ENCODE measurements around the gene CTDSPL. TPM values are rescaled to one million over a fixed set of nuclear protein-coding genes. Genes with fewer than 3 reads are reported as not detected.

CTDSPL gene
- total and polyA plus RNA-seq, 2 donors from 2014 or later, result 55.9 to 78.3 TPM

GRCh38 chr3:38003371-38003816 is 141.7 kb downstream of the CTDSPL start:
- no peaks in the 10 kb centered on the region for H3K9me3 ChIP-seq (ENCODE audit: control insufficient read depth in 2 of 3, insufficient read depth in 1 of 3, low read length in 3 of 3)
- H3K36me3 ChIP-seq (ENCODE audit: control insufficient read depth in 2 of 3, insufficient read depth in 3 of 3, low read length in 3 of 3), result peaks cover under 1 to 3% (median 3%) of the 10 kb centered on the region in 3 donors
- H3K4me3 ChIP-seq (ENCODE audit: low read length in 3 of 3), result no peak overlapping the region
- H3K9ac ChIP-seq (ENCODE audit: low read length in 3 of 3), result no peak overlapping the region
- peak; percentile 56 to 82 (median 75) for DNase-seq
- H3K27me3 ChIP-seq (ENCODE audit: control insufficient read depth, insufficient read depth, low read length), result no peaks in the 10 kb centered on the region
- no peak for FAIRE-seq
- H3K4me1 ChIP-seq (ENCODE audit: control insufficient read depth in 2 of 3, insufficient read depth in 2 of 3, low read depth in 1 of 3, low read length in 3 of 3), result peaks cover 0 to 16% (median 2%) of the 10 kb centered on the region in 3 donors
- no peak overlapping the region for H3K27ac ChIP-seq (ENCODE audit: low read depth in 2 of 2, low read length in 2 of 2)
- intact Hi-C loops (cut with DNase I), result no loop called here
- TF ChIP-seq CTCF (IDR thresholded peaks at IDR 0.05; ENCODE audit: borderline replicate concordance, extremely low read depth, insufficient read depth), result peak; percentile 73

- DNase-seq (peak in 1 of 5 donors; percentile 65), FAIRE-seq (no peak)
- Histone ChIP-seq H3K4me1 (ENCODE audit: control insufficient read depth in 2 of 3, insufficient read depth in 2 of 3, low read depth in 1 of 3, low read length in 3 of 3) (peaks cover 0 to 12% (median 0%) of the 10 kb centered on the region in 3 donors), H3K9ac (ENCODE audit: low read length in 3 of 3) (no peak overlapping the region), H3K9me3 (ENCODE audit: control insufficient read depth in 2 of 3, insufficient read depth in 1 of 3, low read length in 3 of 3) (no peaks in the 10 kb centered on the region), H3K4me3 (ENCODE audit: low read length in 3 of 3) (no peak overlapping the region), H3K27ac (ENCODE audit: low read depth in 2 of 2, low read length in 2 of 2) (no peak overlapping the region), H3K27me3 (ENCODE audit: control insufficient read depth, insufficient read depth, low read length) (no peaks in the 10 kb centered on the region), H3K36me3 (ENCODE audit: control insufficient read depth in 2 of 3, insufficient read depth in 3 of 3, low read length in 3 of 3) (peaks cover 3 to 5% (median 3%) of the 10 kb centered on the region in 3 donors)
- TF ChIP-seq CTCF (IDR thresholded peaks at IDR 0.05; ENCODE audit: borderline replicate concordance, extremely low read depth, insufficient read depth), result no peak
- intact Hi-C loops (cut with DNase I), result no loop called here
Observed at GRCh38 chr3:38003817-38004414, 142.2 kb downstream of the CTDSPL start.

- Histone ChIP-seq H3K4me3 (ENCODE audit: low read length in 3 of 3) (no peak overlapping the region), H3K4me1 (ENCODE audit: control insufficient read depth in 2 of 3, insufficient read depth in 2 of 3, low read depth in 1 of 3, low read length in 3 of 3) (peaks cover 0 to 8% (median 0%) of the 10 kb centered on the region in 3 donors), H3K27ac (ENCODE audit: low read depth in 2 of 2, low read length in 2 of 2) (no peak overlapping the region), H3K9ac (ENCODE audit: low read length in 3 of 3) (no peak overlapping the region), H3K27me3 (ENCODE audit: control insufficient read depth, insufficient read depth, low read length) (no peaks in the 10 kb centered on the region), H3K36me3 (ENCODE audit: control insufficient read depth in 2 of 3, insufficient read depth in 3 of 3, low read length in 3 of 3) (peaks cover under 1 to 5% (median 2%) of the 10 kb centered on the region in 3 donors), H3K9me3 (ENCODE audit: control insufficient read depth in 2 of 3, insufficient read depth in 1 of 3, low read length in 3 of 3) (no peaks in the 10 kb centered on the region)
- FAIRE-seq, result no peak
- intact Hi-C loops (cut with DNase I), result no loop called here
- DNase-seq, result peak in 4 of 5 donors; percentile 72 to 84 (median 77)
- peak; percentile 76 for TF ChIP-seq CTCF (IDR thresholded peaks at IDR 0.05; ENCODE audit: borderline replicate concordance, extremely low read depth, insufficient read depth)
Observed at GRCh38 chr3:38004415-38005075, 142.9 kb downstream of the CTDSPL start.

Measured in kidney (tissue), 14 donors.